ENCODE data around the gene SF3A1.

DNA sequence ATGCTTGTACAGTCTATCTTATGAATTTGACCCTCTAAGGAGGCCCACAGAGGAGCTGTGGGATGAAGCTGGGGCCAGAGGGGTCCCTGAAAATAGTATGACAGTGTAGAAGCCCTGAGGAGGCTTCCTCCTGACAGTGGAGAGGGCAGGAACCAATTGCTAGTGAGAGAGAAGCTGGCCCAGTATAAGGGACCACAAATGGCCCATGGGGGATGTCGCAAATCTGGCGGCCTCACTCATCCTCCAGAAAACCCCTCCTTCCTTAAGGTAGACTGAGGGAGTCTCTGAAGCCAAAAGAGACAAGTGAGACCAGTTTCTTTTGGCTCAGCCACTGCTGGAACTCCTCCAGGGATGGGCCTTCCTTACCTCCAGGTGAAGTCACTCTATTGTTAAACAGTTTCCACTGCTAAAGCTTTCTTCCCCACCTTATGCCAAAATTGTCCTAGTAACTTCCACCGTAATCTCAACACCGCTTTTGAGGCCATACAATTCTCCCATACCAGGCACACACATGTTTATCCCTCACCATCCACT lies 49.6 kb downstream of the SF3A1 start:
- TF ChIP-seq POLR2A (IDR thresholded peaks at IDR 0.05; ENCODE audit: low read depth, low read length) (no peak), POLR2AphosphoS5 (IDR thresholded peaks at IDR 0.05; ENCODE audit: low read depth, low read length) (no peak), TAF1 (IDR thresholded peaks at IDR 0.05; ENCODE audit: low read depth, low read length) (no peak)
